ENCODE results near the gene SPSB1.

SPSB1 gene

GRCh38 chr1:9397997-9398526 is 105.4 kb downstream of the SPSB1 start:
- Histone ChIP-seq H3K9ac (ENCODE audit: low read length) (no peak overlapping the region), H3K27ac (ENCODE audit: low read length) (no peak overlapping the region)

GRCh38 chr1:9399510-9400424 is 107.1 kb downstream of the SPSB1 start:
- Histone ChIP-seq H4K20me1 (ENCODE audit: insufficient read depth, low read length) (no peaks in the 10 kb centered on the region), H3K79me2 (ENCODE audit: low read length) (no peaks in the 10 kb centered on the region), H3K9ac (ENCODE audit: low read length) (no peak overlapping the region), H3K27me3 (replicated peaks; ENCODE audit: insufficient read depth, low read length) (0 out of 2 replicates have a peak, but pooled peaks cover 2% of the 10 kb centered on the region), H3K4me2 (ENCODE audit: low read depth, low read length) (no peak overlapping the region), H3K9me3 (replicated peaks; ENCODE audit: insufficient read depth, low read length) (no peaks in the 10 kb centered on the region), H2AFZ (ENCODE audit: low read length) (no peak overlapping the region), H3K9me2 (replicated peaks; ENCODE audit: insufficient read depth, low read length) (no peaks in the 10 kb centered on the region), H3K27ac (ENCODE audit: low read length) (no peak overlapping the region), H3K4me1 (ENCODE audit: low read length) (no peaks in the 10 kb centered on the region), H3K36me3 (replicated peaks; ENCODE audit: insufficient read depth, low read length) (no peaks in the 10 kb centered on the region), H3F3A (ENCODE audit: insufficient read depth, low read length) (no peaks in the 10 kb centered on the region), H3K4me3 (ENCODE audit: low read length) (no peak overlapping the region)
- TF ChIP-seq EZH2 (optimal IDR thresholded peaks at IDR 0.05; ENCODE audit: low read depth, low read length) (no peak), CTCF (IDR thresholded peaks at IDR 0.05; ENCODE audit: low read length) (no peak), EZH2phosphoT487 (IDR thresholded peaks at IDR 0.05; ENCODE audit: low read length) (no peak)
- no peak for DNase-seq

More at GRCh38 chr1:9397997-9398526, 105.4 kb downstream of the SPSB1 start:
- no peaks in the 10 kb centered on the region for H3K79me2 ChIP-seq (ENCODE audit: low read length)
- no peaks in the 10 kb centered on the region for H3K4me1 ChIP-seq (ENCODE audit: low read length)
- H3K9me2 ChIP-seq (replicated peaks; ENCODE audit: insufficient read depth, low read length): no peaks in the 10 kb centered on the region
- no peak overlapping the region for H3K4me2 ChIP-seq (ENCODE audit: low read depth, low read length)
- H3K36me3 ChIP-seq (replicated peaks; ENCODE audit: insufficient read depth, low read length): no peaks in the 10 kb centered on the region
- TF ChIP-seq CTCF (IDR thresholded peaks at IDR 0.05; ENCODE audit: low read length) (no peak), EZH2 (optimal IDR thresholded peaks at IDR 0.05; ENCODE audit: low read depth, low read length) (no peak), EZH2phosphoT487 (IDR thresholded peaks at IDR 0.05; ENCODE audit: low read length) (no peak)
- no peak overlapping the region for H3K4me3 ChIP-seq (ENCODE audit: low read length)
- H3K9me3 ChIP-seq (replicated peaks; ENCODE audit: insufficient read depth, low read length): no peaks in the 10 kb centered on the region
- H2AFZ ChIP-seq (ENCODE audit: low read length): no peak overlapping the region
- no peaks in the 10 kb centered on the region for H4K20me1 ChIP-seq (ENCODE audit: insufficient read depth, low read length)
- H3K27me3 ChIP-seq (replicated peaks; ENCODE audit: insufficient read depth, low read length): 0 out of 2 replicates have a peak, but pooled peaks cover 9% of the 10 kb centered on the region
- DNase-seq: no peak
- H3F3A ChIP-seq (ENCODE audit: insufficient read depth, low read length): no peaks in the 10 kb centered on the region

GRCh38 chr1:9400425-9401079 is 107.9 kb downstream of the SPSB1 start:
- Histone ChIP-seq H3K9ac (ENCODE audit: low read length) (no peak overlapping the region), H3K9me2 (replicated peaks; ENCODE audit: insufficient read depth, low read length) (no peaks in the 10 kb centered on the region), H3K9me3 (replicated peaks; ENCODE audit: insufficient read depth, low read length) (no peaks in the 10 kb centered on the region), H3F3A (ENCODE audit: insufficient read depth, low read length) (no peaks in the 10 kb centered on the region), H4K20me1 (ENCODE audit: insufficient read depth, low read length) (no peaks in the 10 kb centered on the region), H3K4me3 (ENCODE audit: low read length) (no peak overlapping the region), H3K4me1 (ENCODE audit: low read length) (no peaks in the 10 kb centered on the region), H3K27me3 (replicated peaks; ENCODE audit: insufficient read depth, low read length) (no peaks in the 10 kb centered on the region), H3K27ac (ENCODE audit: low read length) (no peak overlapping the region), H3K79me2 (ENCODE audit: low read length) (no peaks in the 10 kb centered on the region), H3K36me3 (replicated peaks; ENCODE audit: insufficient read depth, low read length) (no peaks in the 10 kb centered on the region), H3K4me2 (ENCODE audit: low read depth, low read length) (no peak overlapping the region), H2AFZ (ENCODE audit: low read length) (no peak overlapping the region)
- peak; percentile 16 for DNase-seq
- TF ChIP-seq EZH2phosphoT487 (IDR thresholded peaks at IDR 0.05; ENCODE audit: low read length): no peak
- no peak for TF ChIP-seq CTCF (IDR thresholded peaks at IDR 0.05; ENCODE audit: low read length)
- no peak for TF ChIP-seq EZH2 (optimal IDR thresholded peaks at IDR 0.05; ENCODE audit: low read depth, low read length)
